T-cell (primary cell): ENCODE data around the gene CACNA1I. TPM values are rescaled to one million over a fixed set of nuclear protein-coding genes. Genes with fewer than 3 reads are reported as not detected.

Experiments
- ATAC-seq, 4 experiments: fragments of 200-7000 bp in 3 of 4; fragments of 150-1000 bp in 1 of 4; cut with Tn5 transposase; replicated peaks in 1 of 4; 1 replicate in 3 of 4; 2 replicates in 1 of 4; pipeline ENCODE4 v1.10.0; 2021; ENCODE audit warnings: moderate library complexity in 3 of 4, mild to moderate bottlenecking in 2 of 4, moderate number of reproducible peaks in 1 of 4
- CTCF ChIA-PET, 2 donors: fragments of 300-600 bp; sonication (Branson Sonifier 250); formaldehyde crosslinking; loops; one replicate each; lab custom pipeline; 2022; ENCODE audit warnings: antibody characterized with exemption in 2 of 2; lab: Charles Lee
- POLR2A ChIA-PET, 2 donors: fragments of 300-600 bp; sonication (Branson Sonifier 250); formaldehyde crosslinking; loops; one replicate each; lab custom pipeline; 2022; ENCODE audit warnings: antibody characterized with exemption in 2 of 2; lab: Charles Lee
- DNase-seq, 35 experiments: peaks; one replicate each; pipeline versions ENCODE4 v3.0.0 to v3.0.0-alpha.2; 2013 to 2023
- H3K27ac ChIP-seq: one replicate; pipeline ENCODE4 v1.5.1; 2013; ENCODE audit warnings: low read length
- H3K27me3 ChIP-seq, 2 experiments: replicated peaks in 1 of 2; 1 replicate in 1 of 2; 2 replicates in 1 of 2; pipeline versions ENCODE4 v1.6.1 to v1.7.0; 2013; ENCODE audit warnings: low read length in 1 of 2, mixed read lengths in 1 of 2; ENCODE audit not compliant: control insufficient read depth in 2 of 2, insufficient read depth in 2 of 2; ENCODE audit errors: extremely low read depth in 1 of 2
- H3K36me3 ChIP-seq, 2 donors: 1 replicate in 1 of 2; 2 replicates in 1 of 2; pipeline versions ENCODE4 v1.6.1 to v1.7.0; 2013; ENCODE audit warnings: low read length in 1 of 2; ENCODE audit not compliant: control insufficient read depth in 2 of 2, insufficient read depth in 1 of 2; ENCODE audit errors: extremely low read depth in 1 of 2
- H3K4me1 ChIP-seq, 2 experiments: 1 replicate in 1 of 2; 2 replicates in 1 of 2; pipeline versions ENCODE4 v1.6.1 to v1.7.0; 2013; ENCODE audit warnings: low read length in 2 of 2, mixed read lengths in 1 of 2; ENCODE audit not compliant: insufficient read depth in 2 of 2, control insufficient read depth in 1 of 2; ENCODE audit errors: extremely low read depth in 1 of 2
- H3K4me3 ChIP-seq, 2 donors: 1 replicate in 1 of 2; 2 replicates in 1 of 2; pipeline versions ENCODE4 v1.5.1 to v1.7.0; 2013; ENCODE audit warnings: mild to moderate bottlenecking in 2 of 2, low read length in 1 of 2, moderate library complexity in 1 of 2; ENCODE audit not compliant: control insufficient read depth in 1 of 2; ENCODE audit errors: extremely low read depth in 1 of 2
- H3K9me3 ChIP-seq: 2 replicates; pipeline ENCODE4 v1.7.0; 2013
- H3K27ac Mint-ChIP-seq, 2 donors: one replicate each; pipeline ENCODE4 v1.8.0; 2020 to 2021; ENCODE audit warnings: mild to moderate bottlenecking in 2 of 2, mixed read lengths in 2 of 2
- H3K27me3 Mint-ChIP-seq, 2 donors: one replicate each; pipeline ENCODE4 v1.8.0; 2021 to 2022; ENCODE audit warnings: mixed read lengths in 2 of 2
- H3K36me3 Mint-ChIP-seq: one replicate; pipeline ENCODE4 v1.8.0; 2021; ENCODE audit warnings: mixed read lengths
- H3K4me1 Mint-ChIP-seq, 3 donors: one replicate each; pipeline ENCODE4 v1.8.0; 2020 to 2022; ENCODE audit warnings: mixed read lengths in 3 of 3, mild to moderate bottlenecking in 1 of 3
- H3K4me3 Mint-ChIP-seq, 3 donors: one replicate each; pipeline ENCODE4 v1.8.0; 2020 to 2022; ENCODE audit warnings: mild to moderate bottlenecking in 3 of 3, mixed read lengths in 3 of 3, moderate library complexity in 3 of 3
- H3K9me3 Mint-ChIP-seq, 3 donors: one replicate each; pipeline ENCODE4 v1.8.0; 2020 to 2022; ENCODE audit warnings: mixed read lengths in 3 of 3
- WGBS: methylation state at CpG from one replicate; pipeline ENCODE4 v1.1.5; 2013; ENCODE audit warnings: missing lambda C conversion rate; ENCODE audit not compliant: insufficient coverage; 5-methylcytosine and 5-hydroxymethylcytosine counted together
- total RNA-seq, 35 experiments: library from RNA in 6 of 35; stranded (reverse) in 6 of 35; fragments of 120-200 nt in 1 of 35; gene quantifications; one replicate each; pipeline versions ENCODE4 v1.2.1 to v1.2.4 and lab custom pipeline; 2013 to 2026

Gene CACNA1I
- total RNA-seq, 5 donors from 2014 or later (not counting 1 experiment from before 2014, with no cell fraction given), result 16.1 to 32.9 (median 28.8) TPM

GRCh38 chr22:39700565-39700964, 130.0 kb downstream of the CACNA1I start:
- Mint-ChIP-seq H3K4me3 (no peak overlapping the region), H3K27ac (no peak overlapping the region), H3K4me1 (no peaks in the 10 kb centered on the region), H3K9me3 (no peaks in the 10 kb centered on the region), H3K36me3 (no peaks in the 10 kb centered on the region), H3K27me3 (peaks cover 0 to 2% of the 10 kb centered on the region in 2 donors)
- no peak overlapping the region for H3K27ac ChIP-seq
- ATAC-seq (no peak), DNase-seq (no peak)
- POLR2A ChIA-PET, result interaction anchor here in 1 of 2 donors (0.6 kb wide), 1 partner anchor 66 kb away, joined by 4 read pairs; no protein-coding TSS in a partner anchor
- H3K36me3 ChIP-seq, result no peaks in the 10 kb centered on the region
- H3K4me1 ChIP-seq, result no peaks in the 10 kb centered on the region
- CTCF ChIA-PET, result no interaction called here
- no peak overlapping the region for H3K4me3 ChIP-seq
- WGBS, result 86% methylated on average over 1 of the region's 7 CpGs
- peaks cover 0 to 39% of the 10 kb centered on the region in 2 experiments for H3K27me3 ChIP-seq
- H3K9me3 ChIP-seq, result no peaks in the 10 kb centered on the region

GRCh38 chr22:39703091-39703490, 132.5 kb downstream of the CACNA1I start:
- CTCF ChIA-PET, result interaction anchor here in 1 of 2 donors (0.7 kb wide), 1 partner anchor 171 kb away, joined by 3 read pairs; no protein-coding TSS in a partner anchor
- no peaks in the 10 kb centered on the region for H3K27me3 Mint-ChIP-seq
- WGBS, result 74% methylated on average over 7 of the region's 8 CpGs

GRCh38 chr22:39703928-39704639, 133.5 kb downstream of the CACNA1I start:
- ATAC-seq (no peak), DNase-seq (no peak)
- H3K36me3 Mint-ChIP-seq, result no peaks in the 10 kb centered on the region
- no peaks in the 10 kb centered on the region for H3K4me1 Mint-ChIP-seq
- WGBS, result 86% methylated on average over 17 of the region's 17 CpGs
- Histone ChIP-seq H3K4me1 (no peaks in the 10 kb centered on the region), H3K27ac (no peak overlapping the region), H3K27me3 (peaks cover 0 to 33% of the 10 kb centered on the region in 2 experiments), H3K4me3 (no peak overlapping the region), H3K36me3 (no peaks in the 10 kb centered on the region), H3K9me3 (no peaks in the 10 kb centered on the region)
- CTCF ChIA-PET, result no interaction called here
- no peak overlapping the region for H3K4me3 Mint-ChIP-seq
- no peak overlapping the region for H3K27ac Mint-ChIP-seq
- no peaks in the 10 kb centered on the region for H3K9me3 Mint-ChIP-seq
- POLR2A ChIA-PET, result no interaction called here
- H3K27me3 Mint-ChIP-seq, result peaks cover 0 to 1% of the 10 kb centered on the region in 2 donors

More at GRCh38 chr22:39703091-39703490, 132.5 kb downstream of the CACNA1I start:
- ATAC-seq (no peak), DNase-seq (no peak)
- H3K36me3 ChIP-seq, result no peaks in the 10 kb centered on the region
- H3K4me3 Mint-ChIP-seq, result no peak overlapping the region
- no peaks in the 10 kb centered on the region for H3K4me1 ChIP-seq
- no peaks in the 10 kb centered on the region for H3K36me3 Mint-ChIP-seq
- peaks cover 0 to 34% of the 10 kb centered on the region in 2 experiments for H3K27me3 ChIP-seq
- no peak overlapping the region for H3K27ac ChIP-seq
- POLR2A ChIA-PET, result no interaction called here
- no peaks in the 10 kb centered on the region for H3K4me1 Mint-ChIP-seq
- no peaks in the 10 kb centered on the region for H3K9me3 Mint-ChIP-seq
- no peaks in the 10 kb centered on the region for H3K9me3 ChIP-seq
- H3K27ac Mint-ChIP-seq, result no peak overlapping the region
- H3K4me3 ChIP-seq, result no peak overlapping the region

- no peak overlapping the region for H3K4me3 ChIP-seq
- Mint-ChIP-seq H3K9me3 (no peaks in the 10 kb centered on the region), H3K27me3 (peaks cover 0 to 2% of the 10 kb centered on the region in 2 donors), H3K27ac (no peak overlapping the region), H3K36me3 (no peaks in the 10 kb centered on the region), H3K4me3 (no peak overlapping the region), H3K4me1 (no peaks in the 10 kb centered on the region)
- ChIA-PET POLR2A (interaction anchor here in 1 of 2 donors (0.7 kb wide), 1 partner anchor 567 kb away, joined by 10 read pairs; no protein-coding TSS in a partner anchor), CTCF (interaction anchor here (0.5 to 0.7 kb wide), 3 partner anchors 224 to 455 kb away, joined by 3 to 5 read pairs (median 5); no protein-coding TSS in a partner anchor)
- no peaks in the 10 kb centered on the region for H3K9me3 ChIP-seq
- H3K4me1 ChIP-seq, result no peaks in the 10 kb centered on the region
- peaks cover 0 to 29% of the 10 kb centered on the region in 2 experiments for H3K27me3 ChIP-seq
- H3K36me3 ChIP-seq, result no peaks in the 10 kb centered on the region
- DNase-seq, result no peak
- no peak for ATAC-seq
- H3K27ac ChIP-seq, result no peak overlapping the region
- 94% methylated on average over 12 of the region's 12 CpGs for WGBS
Measured at GRCh38 chr22:39705386-39705785, 134.8 kb downstream of the CACNA1I start.

- ATAC-seq (no peak), DNase-seq (no peak)
- H3K9me3 Mint-ChIP-seq, result no peaks in the 10 kb centered on the region
- no peaks in the 10 kb centered on the region for H3K36me3 Mint-ChIP-seq
- no peaks in the 10 kb centered on the region for H3K4me1 Mint-ChIP-seq
- no peaks in the 10 kb centered on the region for H3K4me1 ChIP-seq
- ChIA-PET POLR2A (no interaction called here), CTCF (no interaction called here)
- H3K36me3 ChIP-seq, result no peaks in the 10 kb centered on the region
- no peaks in the 10 kb centered on the region for H3K9me3 ChIP-seq
- H3K27ac Mint-ChIP-seq, result no peak overlapping the region
- H3K4me3 Mint-ChIP-seq, result no peak overlapping the region
- no peak overlapping the region for H3K4me3 ChIP-seq
- peaks cover 0 to 32% of the 10 kb centered on the region in 2 experiments for H3K27me3 ChIP-seq
- WGBS, result 74% methylated on average over 12 of the region's 27 CpGs
- peaks cover 0 to 6% of the 10 kb centered on the region in 2 donors for H3K27me3 Mint-ChIP-seq
- no peak overlapping the region for H3K27ac ChIP-seq
Measured at GRCh38 chr22:39706376-39707140, 136.0 kb downstream of the CACNA1I start.

GRCh38 chr22:39707351-39707750, 136.8 kb downstream of the CACNA1I start:
- Mint-ChIP-seq H3K27ac (no peak overlapping the region), H3K4me3 (no peak overlapping the region), H3K4me1 (no peaks in the 10 kb centered on the region), H3K27me3 (peaks cover 0 to 6% of the 10 kb centered on the region in 2 donors), H3K9me3 (no peaks in the 10 kb centered on the region), H3K36me3 (no peaks in the 10 kb centered on the region)
- H3K9me3 ChIP-seq, result no peaks in the 10 kb centered on the region
- no peak overlapping the region for H3K27ac ChIP-seq
- H3K27me3 ChIP-seq, result peaks cover 0 to 32% of the 10 kb centered on the region in 2 experiments
- no peak overlapping the region for H3K4me3 ChIP-seq
- WGBS, result 90% methylated on average over 5 of the region's 5 CpGs
- H3K36me3 ChIP-seq, result no peaks in the 10 kb centered on the region
- ChIA-PET CTCF (no interaction called here), POLR2A (interaction anchor here in 1 of 2 donors (0.6 kb wide), 1 partner anchor 137 kb away, joined by 4 read pairs; no protein-coding TSS in a partner anchor)
- no peaks in the 10 kb centered on the region for H3K4me1 ChIP-seq
- ATAC-seq (no peak), DNase-seq (no peak)
